HG03354 (cell line): ENCODE measurements around the gene SUMF1.
A peak's percentile ranks its signal among the peaks of the same experiment; 100 is the strongest.
"Not testable (repeated sequence)": the region's sequence is repeated elsewhere in the genome, so short reads cannot be mapped to it uniquely, and the experiment has no call there.

Experiments used
- ATAC-seq: cut with Tn5 transposase; IDR thresholded peaks from one replicate; pipeline ENCODE4 v1.9.1; 2021; ENCODE audit warnings: mild to moderate bottlenecking; ENCODE audit not compliant: unreplicated experiment, poor library complexity, severe bottlenecking

SUMF1 gene

GRCh38 chr3:4464576-4464975, 2.5 kb downstream of the SUMF1 start:
- ATAC-seq, result no peak

- no peak for ATAC-seq
Measured at GRCh38 chr3:4462369-4463040, 4.6 kb downstream of the SUMF1 start.

GRCh38 chr3:4461468-4462090, 5.5 kb downstream of the SUMF1 start:
- ATAC-seq, result no peak

- ATAC-seq, result no peak
Measured at GRCh38 chr3:4460334-4460733, 6.7 kb downstream of the SUMF1 start.

GRCh38 chr3:4458961-4459360, 8.1 kb downstream of the SUMF1 start:
- ATAC-seq, result no peak

GRCh38 chr3:4456780-4457179, 10.3 kb downstream of the SUMF1 start:
- ATAC-seq, result not testable (repeated sequence)

- ATAC-seq, result no peak
Measured at GRCh38 chr3:4454142-4454541, 12.9 kb downstream of the SUMF1 start.

GRCh38 chr3:4449043-4449805, 17.8 kb downstream of the SUMF1 start:
- no peak for ATAC-seq

- no peak for ATAC-seq
Measured at GRCh38 chr3:4448187-4448586, 18.9 kb downstream of the SUMF1 start.

- no peak for ATAC-seq
Measured at GRCh38 chr3:4447295-4447999, 19.6 kb downstream of the SUMF1 start.

- ATAC-seq, result no peak
Measured at GRCh38 chr3:4440951-4441350, 26.1 kb downstream of the SUMF1 start.

- ATAC-seq, result no peak
Measured at GRCh38 chr3:4438296-4438695, 28.8 kb downstream of the SUMF1 start.

GRCh38 chr3:4432259-4432658, 34.8 kb downstream of the SUMF1 start:
- no peak for ATAC-seq

- no peak for ATAC-seq
Measured at GRCh38 chr3:4429648-4430350, 37.3 kb downstream of the SUMF1 start.

- ATAC-seq, result peak; percentile 96
Measured at GRCh38 chr3:4426782-4427344, 40.2 kb downstream of the SUMF1 start.

- ATAC-seq, result no peak
Measured at GRCh38 chr3:4426261-4426781, 40.7 kb downstream of the SUMF1 start.

- peak; percentile 39 for ATAC-seq
Measured at GRCh38 chr3:4425707-4426106, 41.4 kb downstream of the SUMF1 start.

- no peak for ATAC-seq
Measured at GRCh38 chr3:4425055-4425454, 42.0 kb downstream of the SUMF1 start.

GRCh38 chr3:4421121-4421520, 45.9 kb downstream of the SUMF1 start:
- peak; percentile 81 for ATAC-seq
